Mesothelial cell of epicardium (in vitro differentiated cells): Measurements from ENCODE around the gene MAMLD1. TPM values are rescaled to one million over a fixed set of nuclear protein-coding genes. Genes with fewer than 3 reads are reported as not detected.

Source experiments
- DNase-seq, 2 experiments: peaks; one replicate each; pipeline ENCODE4 v3.0.0; 2021; ENCODE audit warnings: low spot score in 2 of 2; ENCODE audit not compliant: unreplicated experiment in 2 of 2
- H3K27ac Mint-ChIP-seq: 2 replicates; pipeline ENCODE4 v1.8.0; 2021; ENCODE audit warnings: mixed read lengths
- H3K27me3 Mint-ChIP-seq: 2 replicates; pipeline ENCODE4 v1.8.0; 2021; ENCODE audit warnings: low read depth, mixed read lengths
- H3K36me3 Mint-ChIP-seq: 2 replicates; pipeline ENCODE4 v1.8.0; 2021; ENCODE audit warnings: mixed read lengths
- H3K4me1 Mint-ChIP-seq: 2 replicates; pipeline ENCODE4 v1.8.0; 2021; ENCODE audit warnings: mixed read lengths
- H3K4me3 Mint-ChIP-seq: 2 replicates; pipeline ENCODE4 v1.8.0; 2021; ENCODE audit warnings: mild to moderate bottlenecking, moderate library complexity, mixed read lengths
- H3K9me3 Mint-ChIP-seq: 2 replicates; pipeline ENCODE4 v1.8.0; 2021; ENCODE audit warnings: mixed read lengths
- CTCF ChIP-seq: fragments of 200-600 bp; sonication (generic); IDR thresholded peaks from one replicate; pipeline ENCODE4 v1.5.0; 2021; ENCODE audit warnings: antibody characterized with exemption; ENCODE audit not compliant: unreplicated experiment
- total RNA-seq: library from RNA; stranded (reverse); gene quantifications from 3 replicates; pipeline ENCODE4 v1.2.1, GENCODE V29; 2021

Gene MAMLD1
- total RNA-seq, 1 donor from 2014 or later = 1.4 TPM

GRCh38 chrX:150489359-150490015 lies 126.4 kb downstream of the MAMLD1 start:
- Mint-ChIP-seq H3K36me3 (no peaks in the 10 kb centered on the region), H3K27ac (no peak overlapping the region), H3K9me3 (peaks cover 30% of the 10 kb centered on the region), H3K27me3 (peaks cover 8% of the 10 kb centered on the region), H3K4me3 (no peak overlapping the region), H3K4me1 (no peaks in the 10 kb centered on the region)
- no peak for DNase-seq
- TF ChIP-seq CTCF = no peak

GRCh38 chrX:150495496-150495895 lies 132.4 kb downstream of the MAMLD1 start:
- TF ChIP-seq CTCF = no peak
- Mint-ChIP-seq H3K4me1 (no peaks in the 10 kb centered on the region), H3K9me3 (peaks cover 16% of the 10 kb centered on the region), H3K27ac (no peak overlapping the region), H3K27me3 (peaks cover 24% of the 10 kb centered on the region), H3K4me3 (no peak overlapping the region), H3K36me3 (no peaks in the 10 kb centered on the region)
- no peak for DNase-seq

GRCh38 chrX:150499240-150499639 lies 136.1 kb downstream of the MAMLD1 start:
- Mint-ChIP-seq H3K4me3 (no peak overlapping the region), H3K27me3 (peaks cover 26% of the 10 kb centered on the region), H3K4me1 (no peaks in the 10 kb centered on the region), H3K9me3 (peaks cover 10% of the 10 kb centered on the region), H3K36me3 (no peaks in the 10 kb centered on the region), H3K27ac (no peak overlapping the region)
- no peak for DNase-seq
- no peak for TF ChIP-seq CTCF

- TF ChIP-seq CTCF = no peak
- H3K4me1 Mint-ChIP-seq = peaks cover 4% of the 10 kb centered on the region
- H3K27ac Mint-ChIP-seq = no peak overlapping the region
- no peaks in the 10 kb centered on the region for H3K36me3 Mint-ChIP-seq
- peaks cover 5% of the 10 kb centered on the region for H3K9me3 Mint-ChIP-seq
- no peak for DNase-seq
- no peak overlapping the region for H3K4me3 Mint-ChIP-seq
- peaks cover 33% of the 10 kb centered on the region for H3K27me3 Mint-ChIP-seq
Observed at GRCh38 chrX:150502091-150502490, 139.0 kb downstream of the MAMLD1 start.

GRCh38 chrX:150502979-150503897 lies 140.1 kb downstream of the MAMLD1 start:
- peaks cover 42% of the 10 kb centered on the region for H3K27me3 Mint-ChIP-seq
- no peak for TF ChIP-seq CTCF
- no peak for DNase-seq
- H3K4me1 Mint-ChIP-seq = peaks cover 4% of the 10 kb centered on the region
- no peaks in the 10 kb centered on the region for H3K36me3 Mint-ChIP-seq
- H3K4me3 Mint-ChIP-seq = no peak overlapping the region
- H3K9me3 Mint-ChIP-seq = peaks cover 5% of the 10 kb centered on the region
- no peak overlapping the region for H3K27ac Mint-ChIP-seq
